WI38 (cell line): ENCODE measurements around the gene SLC9A7.
A peak's percentile ranks its signal among the peaks of the same experiment; 100 is the strongest.

Experiments
- H3K4me3 ChIP-seq: 2 replicates; pipeline ENCODE4 v1.5.1; 2011; ENCODE audit warnings: low read depth, mild to moderate bottlenecking, control low read depth, low read length
- TF ChIP-seq, protein P1 (sequence below): IDR thresholded peaks from 2 replicates; pipeline ENCODE4 v1.5.1; 2012; ENCODE audit warnings: low read depth, mild to moderate bottlenecking, control low read depth, low read length

Gene SLC9A7

GRCh38 chrX:46762963-46763362 is 4.0 kb upstream of the SLC9A7 start:
- H3K4me3 ChIP-seq, result no peak overlapping the region
- TF ChIP-seq, protein P1, sequence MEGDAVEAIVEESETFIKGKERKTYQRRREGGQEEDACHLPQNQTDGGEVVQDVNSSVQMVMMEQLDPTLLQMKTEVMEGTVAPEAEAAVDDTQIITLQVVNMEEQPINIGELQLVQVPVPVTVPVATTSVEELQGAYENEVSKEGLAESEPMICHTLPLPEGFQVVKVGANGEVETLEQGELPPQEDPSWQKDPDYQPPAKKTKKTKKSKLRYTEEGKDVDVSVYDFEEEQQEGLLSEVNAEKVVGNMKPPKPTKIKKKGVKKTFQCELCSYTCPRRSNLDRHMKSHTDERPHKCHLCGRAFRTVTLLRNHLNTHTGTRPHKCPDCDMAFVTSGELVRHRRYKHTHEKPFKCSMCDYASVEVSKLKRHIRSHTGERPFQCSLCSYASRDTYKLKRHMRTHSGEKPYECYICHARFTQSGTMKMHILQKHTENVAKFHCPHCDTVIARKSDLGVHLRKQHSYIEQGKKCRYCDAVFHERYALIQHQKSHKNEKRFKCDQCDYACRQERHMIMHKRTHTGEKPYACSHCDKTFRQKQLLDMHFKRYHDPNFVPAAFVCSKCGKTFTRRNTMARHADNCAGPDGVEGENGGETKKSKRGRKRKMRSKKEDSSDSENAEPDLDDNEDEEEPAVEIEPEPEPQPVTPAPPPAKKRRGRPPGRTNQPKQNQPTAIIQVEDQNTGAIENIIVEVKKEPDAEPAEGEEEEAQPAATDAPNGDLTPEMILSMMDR, result no peak

DNA sequence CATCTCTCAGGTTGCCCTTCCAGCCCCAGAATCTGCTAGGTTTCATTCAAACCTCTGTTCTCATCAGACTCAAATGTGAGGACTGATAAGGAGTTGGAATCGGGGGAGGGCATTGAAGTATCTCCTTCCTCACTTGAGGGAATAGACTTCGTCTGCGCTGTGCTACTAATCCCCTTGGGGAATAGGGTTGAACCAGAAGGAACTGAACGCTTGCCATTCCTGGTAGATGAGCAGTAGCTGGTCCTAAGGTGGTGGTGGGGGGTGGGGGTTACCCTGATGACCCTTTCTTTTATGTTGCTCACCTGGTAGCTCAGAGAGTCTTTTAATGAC is 692 bp upstream of the SLC9A7 start:
- peak overlapping the region; percentile 70 for H3K4me3 ChIP-seq
- TF ChIP-seq, protein P1, result no peak

- TF ChIP-seq, protein P1, result no peak
- peak overlapping the region; percentile 70 for H3K4me3 ChIP-seq
Observed at GRCh38 chrX:46758163-46758955, 559 bp downstream of the SLC9A7 start.

DNA sequence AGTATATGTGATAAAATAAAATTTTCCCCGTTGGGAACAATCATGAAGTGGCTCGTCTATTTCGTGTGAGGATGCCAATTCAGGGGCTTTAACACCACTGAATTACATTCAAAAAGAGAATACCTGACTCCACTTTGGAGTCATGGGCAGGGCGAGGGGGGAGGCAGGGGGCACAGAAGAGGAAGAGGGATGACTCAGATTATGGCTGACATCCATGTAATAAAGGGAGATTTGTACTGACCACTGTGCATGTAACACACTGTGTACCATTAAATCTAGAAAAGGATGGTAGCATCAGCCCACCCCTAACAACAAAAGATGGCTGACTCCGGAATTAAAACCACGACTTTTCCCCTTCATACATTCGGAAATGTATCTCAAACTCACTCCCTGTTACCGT is 1.3 kb downstream of the SLC9A7 start:
- TF ChIP-seq, protein P1, result no peak

DNA sequence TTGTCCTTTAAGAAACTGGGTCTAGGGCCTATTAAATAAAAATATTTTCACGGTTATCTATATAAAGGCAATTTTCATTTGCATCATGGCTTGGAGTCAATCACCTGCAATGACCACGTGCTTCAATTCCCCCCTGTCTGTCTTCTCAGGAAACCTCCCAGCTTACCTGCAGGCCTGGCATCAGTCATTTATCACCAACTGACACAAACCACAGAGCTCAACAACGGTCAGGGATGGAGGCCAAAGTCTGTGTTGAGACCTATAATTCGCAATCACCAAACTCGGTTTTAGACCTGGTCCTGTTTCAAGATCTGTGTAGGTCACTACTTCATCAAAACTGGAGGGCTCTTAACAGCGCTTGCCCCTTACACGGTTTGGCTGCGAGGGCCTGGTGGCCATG is 1.9 kb downstream of the SLC9A7 start:
- TF ChIP-seq, protein P1, result no peak
- H3K4me3 ChIP-seq, result no peak overlapping the region

More for the DNA sequence above, 1.3 kb downstream of the SLC9A7 start:
- H3K4me3 ChIP-seq, result peak overlapping the region; percentile 70

DNA sequence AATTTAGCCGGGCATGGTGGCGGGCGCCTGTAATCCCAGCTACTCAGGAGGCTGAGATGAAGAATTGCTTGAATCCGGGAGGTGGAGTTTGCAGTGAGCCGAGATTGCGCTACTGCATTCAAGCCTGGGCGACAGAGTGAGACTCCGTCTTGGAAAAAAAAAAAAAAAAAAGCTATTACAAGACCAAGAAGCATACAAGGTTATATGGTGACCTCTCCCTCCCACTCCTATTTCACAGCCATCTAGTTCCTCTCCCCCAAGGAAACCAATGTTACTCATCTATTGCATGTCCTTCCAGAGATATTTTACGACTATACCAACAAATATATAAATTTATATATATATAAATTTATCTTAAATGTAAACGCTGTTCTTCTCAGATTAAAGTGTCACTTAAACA is 3.2 kb downstream of the SLC9A7 start:
- H3K4me3 ChIP-seq, result no peak overlapping the region
- TF ChIP-seq, protein P1, result no peak

GRCh38 chrX:46754586-46755061 is 4.3 kb downstream of the SLC9A7 start:
- TF ChIP-seq, protein P1, result no peak
- H3K4me3 ChIP-seq, result no peak overlapping the region
